Hepatocyte (in vitro differentiated cells): ENCODE measurements around the gene ZNF710. TPM values are rescaled to one million over a fixed set of nuclear protein-coding genes. Genes with fewer than 3 reads are reported as not detected.
"Not testable (repeated sequence)": the region's sequence is repeated elsewhere in the genome, so short reads cannot be mapped to it uniquely, and the experiment has no call there.

Experiments used
- DNase-seq: peaks from one replicate; pipeline ENCODE4 v3.0.0-alpha.2; 2016; ENCODE audit warnings: low spot score
- H2AFZ ChIP-seq: fragments of 200-600 bp; sonication (generic); 2 replicates; pipeline ENCODE4 v1.6.0; 2016; ENCODE audit warnings: antibody characterized with exemption, mild to moderate bottlenecking
- H3K27ac ChIP-seq: fragments of 200-600 bp; sonication (generic); 2 replicates; pipeline ENCODE4 v1.5.1; 2016; ENCODE audit warnings: mild to moderate bottlenecking
- H3K27me3 ChIP-seq: fragments of 200-600 bp; sonication (generic); 2 replicates; pipeline ENCODE4 v1.6.1; 2016
- H3K36me3 ChIP-seq: fragments of 200-600 bp; sonication (generic); replicated peaks from 2 replicates; pipeline ENCODE4 v1.5.1; 2016; ENCODE audit warnings: low read depth; ENCODE audit not compliant: insufficient read depth
- H3K4me1 ChIP-seq: fragments of 200-600 bp; sonication (generic); 2 replicates; pipeline ENCODE4 v1.5.1; 2016; ENCODE audit warnings: mild to moderate bottlenecking, moderate library complexity; ENCODE audit not compliant: insufficient read depth
- H3K4me2 ChIP-seq: fragments of 200-600 bp; sonication (generic); 2 replicates; pipeline ENCODE4 v1.6.0; 2016
- H3K4me3 ChIP-seq: fragments of 200-600 bp; sonication (generic); 2 replicates; pipeline ENCODE4 v1.5.1; 2016; ENCODE audit warnings: mild to moderate bottlenecking
- H3K79me2 ChIP-seq: fragments of 200-600 bp; sonication (generic); 2 replicates; pipeline ENCODE4 v1.6.0; 2017; ENCODE audit warnings: mild to moderate bottlenecking
- H3K9me2 ChIP-seq: fragments of 200-600 bp; sonication (generic); replicated peaks from 2 replicates; pipeline ENCODE4 v1.6.0; 2017; ENCODE audit warnings: mild to moderate bottlenecking; ENCODE audit not compliant: insufficient read depth
- H3K9me3 ChIP-seq: fragments of 200-600 bp; sonication (generic); 2 replicates; pipeline ENCODE4 v1.5.1; 2016; ENCODE audit warnings: low read depth, mild to moderate bottlenecking
- H4K20me1 ChIP-seq: fragments of 200-600 bp; sonication (generic); 2 replicates; pipeline ENCODE4 v1.6.0; 2016; ENCODE audit warnings: mild to moderate bottlenecking; ENCODE audit not compliant: insufficient read depth, poor library complexity, severe bottlenecking
- EZH2 ChIP-seq: fragments of 200-600 bp; sonication (generic); IDR thresholded peaks from 2 replicates; pipeline ENCODE4 v1.6.1; 2016; ENCODE audit warnings: antibody characterized with exemption, mild to moderate bottlenecking, borderline replicate concordance
- EZH2phosphoT487 ChIP-seq: fragments of 200-600 bp; sonication (generic); IDR thresholded peaks from one replicate; pipeline ENCODE4 v1.6.1; 2018; ENCODE audit warnings: antibody characterized with exemption, mild to moderate bottlenecking, low read depth, moderate library complexity; ENCODE audit not compliant: unreplicated experiment, severe bottlenecking
- WGBS: methylation state at CpG from one replicate; pipeline ENCODE4 v1.1.6; 2016; ENCODE audit warnings: low lambda C conversion rate; ENCODE audit errors: missing lambda C conversion rate; 5-methylcytosine and 5-hydroxymethylcytosine counted together
- polyA plus RNA-seq: library from polyadenylated mRNA; unstranded; fragments of >200 nt; fragmentation: Nextera tagmentation; extraction: Ambion mirVana; gene quantifications from 2 replicates; pipeline ENCODE4 v1.2.1, GENCODE V29; 2016
- total RNA-seq: library from RNA; depleted of rRNA; stranded (reverse); fragments of >200 nt; gene quantifications from 2 replicates; pipeline ENCODE4 v1.2.3, GENCODE V29; 2014
- TF ChIP-seq, protein P1 (sequence below): fragments of 200-600 bp; sonication (generic); IDR thresholded peaks from 2 replicates; pipeline ENCODE4 v1.5.1; 2016; ENCODE audit warnings: antibody characterized with exemption, mild to moderate bottlenecking; ENCODE audit not compliant: poor library complexity

Gene ZNF710
- total and polyA plus RNA-seq, 2 experiments from 2014 or later, result 14.5 to 17.2 TPM

GRCh38 chr15:89976246-89976600 lies 24.9 kb upstream of the ZNF710 start:
- H3K4me2 ChIP-seq, result no peak overlapping the region
- no peaks in the 10 kb centered on the region for H3K27me3 ChIP-seq
- no peaks in the 10 kb centered on the region for H3K36me3 ChIP-seq
- H3K9me2 ChIP-seq, result no peaks in the 10 kb centered on the region
- H4K20me1 ChIP-seq, result no peaks in the 10 kb centered on the region
- TF ChIP-seq EZH2 (no peak), EZH2phosphoT487 (no peak)
- TF ChIP-seq, protein P1, sequence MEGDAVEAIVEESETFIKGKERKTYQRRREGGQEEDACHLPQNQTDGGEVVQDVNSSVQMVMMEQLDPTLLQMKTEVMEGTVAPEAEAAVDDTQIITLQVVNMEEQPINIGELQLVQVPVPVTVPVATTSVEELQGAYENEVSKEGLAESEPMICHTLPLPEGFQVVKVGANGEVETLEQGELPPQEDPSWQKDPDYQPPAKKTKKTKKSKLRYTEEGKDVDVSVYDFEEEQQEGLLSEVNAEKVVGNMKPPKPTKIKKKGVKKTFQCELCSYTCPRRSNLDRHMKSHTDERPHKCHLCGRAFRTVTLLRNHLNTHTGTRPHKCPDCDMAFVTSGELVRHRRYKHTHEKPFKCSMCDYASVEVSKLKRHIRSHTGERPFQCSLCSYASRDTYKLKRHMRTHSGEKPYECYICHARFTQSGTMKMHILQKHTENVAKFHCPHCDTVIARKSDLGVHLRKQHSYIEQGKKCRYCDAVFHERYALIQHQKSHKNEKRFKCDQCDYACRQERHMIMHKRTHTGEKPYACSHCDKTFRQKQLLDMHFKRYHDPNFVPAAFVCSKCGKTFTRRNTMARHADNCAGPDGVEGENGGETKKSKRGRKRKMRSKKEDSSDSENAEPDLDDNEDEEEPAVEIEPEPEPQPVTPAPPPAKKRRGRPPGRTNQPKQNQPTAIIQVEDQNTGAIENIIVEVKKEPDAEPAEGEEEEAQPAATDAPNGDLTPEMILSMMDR, result no peak
- no peak overlapping the region for H2AFZ ChIP-seq
- H3K4me3 ChIP-seq, result no peak overlapping the region
- DNase-seq, result no peak
- H3K27ac ChIP-seq, result no peak overlapping the region
- H3K79me2 ChIP-seq, result no peaks in the 10 kb centered on the region
- no peaks in the 10 kb centered on the region for H3K9me3 ChIP-seq
- WGBS, result 85% methylated on average over 5 of the region's 5 CpGs
- no peaks in the 10 kb centered on the region for H3K4me1 ChIP-seq

- H3K4me3 ChIP-seq, H3K27me3 ChIP-seq, H3K36me3 ChIP-seq, H3K9me2 ChIP-seq, H3K79me2 ChIP-seq, H4K20me1 ChIP-seq, H2AFZ ChIP-seq, H3K4me1 ChIP-seq, H3K9me3 ChIP-seq, DNase-seq, H3K4me2 ChIP-seq, H3K27ac ChIP-seq: not testable (repeated sequence)
- 100% methylated on average over 2 of the region's 31 CpGs for whole genome bisulfite sequencing
Observed at GRCh38 chr15:89977836-89978235, 23.3 kb upstream of the ZNF710 start.

DNA sequence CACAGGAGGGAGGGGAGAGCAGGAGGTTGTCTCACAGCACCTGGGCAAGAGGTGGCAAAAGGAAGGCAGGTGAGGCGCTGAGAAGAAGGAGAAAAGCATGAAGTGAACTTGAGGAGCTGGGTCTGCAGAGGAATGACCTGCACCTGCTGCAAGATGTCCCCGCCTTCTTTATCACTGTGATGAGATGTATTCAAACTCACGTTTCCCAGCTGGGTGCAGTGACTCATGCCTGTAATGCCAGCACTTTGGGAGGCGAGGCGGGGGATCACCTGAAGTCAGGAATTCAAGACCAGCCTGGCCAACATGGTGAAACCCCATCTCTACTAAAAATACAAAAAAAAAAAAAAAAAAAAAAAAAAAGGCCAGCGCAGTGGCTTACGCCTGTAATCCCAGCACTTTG lies 22.2 kb upstream of the ZNF710 start:
- H4K20me1 ChIP-seq, result no peaks in the 10 kb centered on the region
- H3K27ac ChIP-seq, result no peak overlapping the region
- no peaks in the 10 kb centered on the region for H3K9me2 ChIP-seq
- H3K27me3 ChIP-seq, result no peaks in the 10 kb centered on the region
- H3K9me3 ChIP-seq, result no peaks in the 10 kb centered on the region
- H3K79me2 ChIP-seq, result no peaks in the 10 kb centered on the region
- WGBS, result 84% methylated on average over 7 of the region's 7 CpGs
- no peak overlapping the region for H2AFZ ChIP-seq
- no peak for DNase-seq
- H3K4me1 ChIP-seq, result no peaks in the 10 kb centered on the region
- H3K4me2 ChIP-seq, result no peak overlapping the region
- no peak overlapping the region for H3K4me3 ChIP-seq
- TF ChIP-seq, protein P1, result no peak
- TF ChIP-seq EZH2phosphoT487, result no peak
- no peak for TF ChIP-seq EZH2
- no peaks in the 10 kb centered on the region for H3K36me3 ChIP-seq

GRCh38 chr15:89980896-89981295 lies 20.2 kb upstream of the ZNF710 start:
- TF ChIP-seq, protein P1, result no peak
- TF ChIP-seq EZH2phosphoT487 (no peak), EZH2 (no peak)
- H3K79me2 ChIP-seq, result no peaks in the 10 kb centered on the region
- DNase-seq, result no peak
- H3K4me1 ChIP-seq, result no peaks in the 10 kb centered on the region
- no peak overlapping the region for H3K4me3 ChIP-seq
- H3K9me3 ChIP-seq, result no peaks in the 10 kb centered on the region
- H3K36me3 ChIP-seq, result no peaks in the 10 kb centered on the region
- WGBS, result 94% methylated on average over 4 of the region's 4 CpGs
- no peak overlapping the region for H3K4me2 ChIP-seq
- H3K27me3 ChIP-seq, result no peaks in the 10 kb centered on the region
- no peaks in the 10 kb centered on the region for H4K20me1 ChIP-seq
- H3K27ac ChIP-seq, result no peak overlapping the region
- H3K9me2 ChIP-seq, result no peaks in the 10 kb centered on the region
- no peak overlapping the region for H2AFZ ChIP-seq
